B cell (primary cell): ENCODE data around the gene UBTD1.

ENCODE experiments used
- EZH2 ChIP-seq: IDR thresholded peaks from 2 replicates; pipeline ENCODE4 v1.6.1; 2012; ENCODE audit warnings: borderline replicate concordance, low read depth, mild to moderate bottlenecking, moderate library complexity, low read length; ENCODE audit not compliant: insufficient read depth, poor library complexity, severe bottlenecking
- TF ChIP-seq, protein P1 (sequence below): fragments of 200-600 bp; IDR thresholded peaks from one replicate; pipeline ENCODE4 v1.8.0; 2022; ENCODE audit warnings: antibody characterized with exemption, mild to moderate bottlenecking

DNA sequence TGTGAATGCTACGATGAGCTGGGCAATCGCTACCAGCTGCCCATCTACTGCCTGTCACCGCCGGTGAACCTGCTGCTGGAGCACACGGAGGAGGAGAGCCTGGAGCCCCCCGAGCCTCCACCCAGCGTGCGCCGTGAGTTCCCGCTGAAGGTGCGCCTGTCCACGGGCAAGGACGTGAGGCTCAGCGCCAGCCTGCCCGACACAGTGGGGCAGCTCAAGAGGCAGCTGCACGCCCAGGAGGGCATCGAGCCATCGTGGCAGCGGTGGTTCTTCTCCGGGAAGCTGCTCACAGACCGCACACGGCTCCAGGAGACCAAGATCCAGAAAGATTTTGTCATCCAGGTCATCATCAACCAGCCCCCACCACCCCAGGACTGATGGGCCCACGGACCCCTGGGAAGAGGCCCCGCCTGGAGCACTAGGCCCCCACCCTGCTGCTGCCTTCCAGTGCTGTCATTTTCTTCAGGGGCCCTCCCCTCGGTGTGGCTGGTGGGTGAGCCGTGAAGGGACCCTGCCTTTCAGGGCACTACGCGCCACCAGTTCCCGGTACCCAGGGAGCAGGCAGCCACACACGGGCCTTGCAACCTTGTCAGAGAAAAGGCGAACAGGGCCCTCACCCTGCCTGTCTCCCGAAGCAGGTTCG is 71.5 kb downstream of the UBTD1 start:
- TF ChIP-seq, protein P1, sequence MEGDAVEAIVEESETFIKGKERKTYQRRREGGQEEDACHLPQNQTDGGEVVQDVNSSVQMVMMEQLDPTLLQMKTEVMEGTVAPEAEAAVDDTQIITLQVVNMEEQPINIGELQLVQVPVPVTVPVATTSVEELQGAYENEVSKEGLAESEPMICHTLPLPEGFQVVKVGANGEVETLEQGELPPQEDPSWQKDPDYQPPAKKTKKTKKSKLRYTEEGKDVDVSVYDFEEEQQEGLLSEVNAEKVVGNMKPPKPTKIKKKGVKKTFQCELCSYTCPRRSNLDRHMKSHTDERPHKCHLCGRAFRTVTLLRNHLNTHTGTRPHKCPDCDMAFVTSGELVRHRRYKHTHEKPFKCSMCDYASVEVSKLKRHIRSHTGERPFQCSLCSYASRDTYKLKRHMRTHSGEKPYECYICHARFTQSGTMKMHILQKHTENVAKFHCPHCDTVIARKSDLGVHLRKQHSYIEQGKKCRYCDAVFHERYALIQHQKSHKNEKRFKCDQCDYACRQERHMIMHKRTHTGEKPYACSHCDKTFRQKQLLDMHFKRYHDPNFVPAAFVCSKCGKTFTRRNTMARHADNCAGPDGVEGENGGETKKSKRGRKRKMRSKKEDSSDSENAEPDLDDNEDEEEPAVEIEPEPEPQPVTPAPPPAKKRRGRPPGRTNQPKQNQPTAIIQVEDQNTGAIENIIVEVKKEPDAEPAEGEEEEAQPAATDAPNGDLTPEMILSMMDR = no peak
- TF ChIP-seq EZH2 = no peak
